ENCODE measurements around the gene ATF6. TPM values are rescaled to one million over a fixed set of nuclear protein-coding genes. Genes with fewer than 3 reads are reported as not detected.

Gene ATF6
- polyA plus RNA-seq, 2 donors, result 2.5 to 6.5 TPM

Other genes with a start within 250 kb of the ATF6 start
- 1 to 10 TPM in 1 of 2 donors, under 1 TPM in 1; 0.79 to 1.2 TPM for gene HSPA6, start 241.8 kb upstream of the ATF6 start, polyA plus RNA-seq
- 1 to 10 TPM in 1 of 2 donors, under 1 TPM in 1; 0.57 to 1.0 TPM for gene FCGR3A, start 216.5 kb upstream of the ATF6 start, polyA plus RNA-seq
- under 1 TPM; 0.04 to 0.08 TPM for gene FCGR3B, start 135.1 kb upstream of the ATF6 start, polyA plus RNA-seq
- 1 to 10 TPM; 1.6 to 2.7 TPM for gene FCGR2B, start 103.2 kb upstream of the ATF6 start, polyA plus RNA-seq
- under 1 TPM; 0.02 to 0.29 TPM for gene FCRLA, start 59.1 kb upstream of the ATF6 start, polyA plus RNA-seq
- gene FCRLB, start 44.8 kb upstream of the ATF6 start, polyA plus RNA-seq, result under 1 TPM; 0.24 to 0.34 TPM
- 10 to 100 TPM in 1 of 2 donors, 1 to 10 TPM in 1; 6.5 to 14.5 TPM for gene DUSP12, start 16.5 kb upstream of the ATF6 start, polyA plus RNA-seq